Forelimb muscle (tissue), 1 donor: Measurements from ENCODE around the gene DYNC2I2. TPM values are rescaled to one million over a fixed set of nuclear protein-coding genes. Genes with fewer than 3 reads are reported as not detected.
"Not testable (repeated sequence)": the region's sequence is repeated elsewhere in the genome, so short reads cannot be mapped to it uniquely, and the experiment has no call there.

Experiments
- DNase-seq: peaks from one replicate; pipeline ENCODE4 v3.0.0-alpha.2; 2013; ENCODE audit warnings: low read depth
- polyA plus RNA-seq: library from polyadenylated mRNA; unstranded; fragments of 120-200 nt; gene quantifications from one replicate; pipeline ENCODE4 v1.2.1, GENCODE V29; 2013; ENCODE audit not compliant: insufficient read length

Gene DYNC2I2
- polyA plus RNA-seq, 1 donor = 42.1 TPM

DNA sequence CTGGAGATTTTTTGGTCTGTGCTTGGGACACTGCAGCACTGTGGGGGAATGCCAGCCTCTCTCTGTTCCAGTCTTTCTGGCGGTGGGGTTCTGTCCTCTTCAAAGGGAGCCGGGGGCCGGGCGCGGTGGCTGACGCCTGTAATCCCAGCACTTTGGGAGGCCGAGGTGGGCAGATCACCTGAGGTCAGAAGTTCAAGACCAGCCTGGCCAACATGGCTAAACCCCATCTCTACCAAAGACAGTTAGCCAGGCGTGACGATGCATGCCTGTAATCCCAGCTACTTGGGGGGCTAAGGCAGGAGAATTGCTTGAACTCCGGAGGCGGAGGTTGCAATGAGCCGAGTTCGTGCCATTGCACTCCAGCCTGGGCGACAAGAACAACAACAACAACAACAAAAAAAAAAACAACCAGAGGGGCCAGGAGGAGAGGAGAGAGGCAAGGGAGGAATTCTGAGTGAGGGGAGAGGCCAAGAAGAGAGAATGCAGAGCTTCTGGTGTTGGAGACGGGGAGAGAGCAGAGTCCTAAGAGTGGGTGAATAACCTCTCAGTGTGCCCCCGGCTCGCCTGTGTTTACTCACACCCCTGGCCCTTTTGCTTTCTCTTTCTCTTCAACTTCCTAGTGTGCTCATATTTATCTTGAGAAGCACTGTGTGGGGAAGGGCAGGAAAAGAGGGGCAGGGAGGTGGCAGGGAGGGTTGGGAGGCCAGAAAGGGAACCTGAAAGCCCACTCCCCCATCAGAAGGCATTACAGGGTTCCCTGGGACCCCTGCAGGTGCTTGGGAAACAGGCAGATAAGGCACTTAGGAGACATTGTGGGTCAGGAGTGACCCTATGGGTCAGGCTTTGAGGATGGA lies 29.2 kb upstream of the DYNC2I2 start:
- DNase-seq = no peak

DNA sequence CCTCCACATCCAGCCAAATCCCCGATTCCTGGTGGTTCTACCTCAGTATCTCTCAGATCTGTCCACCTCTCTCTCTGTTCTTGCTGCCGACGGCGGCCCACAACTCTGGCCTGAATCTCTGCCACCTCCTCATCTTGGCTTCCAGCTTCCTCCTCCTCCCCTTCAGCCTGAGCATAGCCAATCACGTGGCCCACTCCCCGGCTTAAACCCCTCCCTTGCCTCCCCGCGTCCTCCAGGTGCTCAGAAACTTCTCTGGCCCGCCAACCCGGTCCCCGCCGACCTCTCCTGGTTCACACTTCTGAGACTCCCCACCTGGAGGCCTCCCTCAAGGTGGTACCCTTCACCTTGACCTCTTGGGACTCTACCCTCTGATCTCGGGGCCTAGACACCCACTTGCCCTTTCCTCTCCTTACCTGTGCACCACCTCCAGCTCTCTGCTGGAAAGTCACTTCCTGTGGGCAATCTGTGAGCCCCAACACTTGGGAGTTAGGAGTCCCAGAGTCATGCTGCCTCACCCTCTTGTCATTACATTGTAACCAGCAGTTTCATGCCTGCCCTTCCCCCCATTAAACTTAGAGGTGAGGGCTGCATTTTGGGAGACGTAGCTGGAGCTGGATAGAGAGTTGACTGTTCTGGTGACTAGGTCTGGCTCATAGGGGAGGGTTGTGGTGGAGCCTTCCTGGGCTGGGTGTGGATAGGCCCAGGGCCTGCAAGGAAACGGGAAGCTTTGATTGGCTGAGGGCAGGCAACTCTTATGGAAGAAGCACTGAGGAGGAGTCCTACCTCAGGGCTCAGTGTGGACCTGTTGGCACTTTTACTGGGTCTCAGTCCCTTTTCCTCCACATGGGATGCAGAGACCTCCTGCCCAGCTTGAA lies 27.9 kb upstream of the DYNC2I2 start:
- DNase-seq = peak; percentile 60

DNA sequence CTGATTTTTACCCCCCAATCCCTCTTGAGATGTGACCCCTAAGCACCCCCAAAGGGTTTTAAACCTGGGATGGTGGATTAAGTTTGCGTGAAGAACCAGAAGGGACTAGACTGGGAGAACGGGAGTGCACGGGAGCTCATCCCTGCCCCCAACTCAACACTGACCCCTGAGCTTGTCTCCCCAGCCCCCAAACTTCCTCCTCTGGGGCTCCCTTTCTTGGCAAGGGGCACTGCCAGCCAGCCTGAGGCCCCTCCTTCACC lies 27.3 kb upstream of the DYNC2I2 start:
- DNase-seq = no peak

DNA sequence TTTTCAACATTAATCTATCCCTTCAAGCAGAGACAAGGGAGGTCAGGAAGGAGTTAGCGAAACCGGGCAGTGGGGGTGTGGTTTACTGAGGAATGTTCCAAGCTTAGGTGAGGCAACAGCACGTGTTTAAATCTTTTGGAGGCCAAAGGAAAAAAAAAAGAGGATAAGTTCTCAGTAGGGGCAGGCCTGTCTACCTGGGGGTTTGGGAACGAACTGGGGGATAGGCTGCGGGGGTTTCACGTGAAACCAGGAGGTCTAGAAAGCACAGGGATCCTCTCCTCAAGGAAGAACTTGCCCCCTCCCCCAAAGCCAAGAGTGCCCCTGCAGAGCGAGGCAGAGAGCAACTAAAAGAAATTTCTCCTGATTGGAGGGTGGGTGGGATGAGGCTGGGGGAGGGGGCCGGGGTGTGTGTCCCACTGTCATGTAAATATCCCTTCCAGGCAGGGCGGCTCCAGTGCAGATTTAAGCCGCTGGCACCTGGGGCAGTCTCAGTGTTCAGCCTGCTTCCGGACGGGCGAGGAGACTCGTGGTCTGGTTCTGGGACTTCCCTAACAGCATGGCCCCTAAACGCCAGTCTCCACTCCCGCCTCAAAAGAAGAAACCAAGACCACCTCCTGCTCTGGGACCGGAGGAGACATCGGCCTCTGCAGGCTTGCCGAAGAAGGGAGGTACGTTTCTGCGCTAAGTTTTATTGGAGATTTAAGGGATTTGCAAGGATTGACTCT lies 26.9 kb upstream of the DYNC2I2 start:
- DNase-seq = no peak

DNA sequence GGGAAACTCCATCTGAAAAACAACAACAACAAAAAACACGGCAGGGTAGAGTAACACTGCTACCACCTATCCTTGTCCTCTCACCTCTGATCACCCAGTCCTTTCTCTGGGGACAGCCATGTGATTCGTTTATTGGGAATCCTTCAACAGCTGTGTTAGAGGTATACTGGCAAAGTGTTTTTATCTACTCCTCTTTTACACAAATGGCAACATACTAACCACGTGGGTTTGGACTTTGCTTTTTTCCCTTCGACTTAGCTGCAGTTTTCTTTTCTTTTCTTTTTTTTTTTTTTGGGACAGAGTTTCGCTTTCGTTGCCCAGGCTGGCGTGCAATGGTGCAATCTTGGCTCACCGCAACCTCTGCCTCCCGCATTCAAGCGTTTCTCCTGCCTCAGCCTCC lies 21.1 kb upstream of the DYNC2I2 start:
- no peak for DNase-seq

DNA sequence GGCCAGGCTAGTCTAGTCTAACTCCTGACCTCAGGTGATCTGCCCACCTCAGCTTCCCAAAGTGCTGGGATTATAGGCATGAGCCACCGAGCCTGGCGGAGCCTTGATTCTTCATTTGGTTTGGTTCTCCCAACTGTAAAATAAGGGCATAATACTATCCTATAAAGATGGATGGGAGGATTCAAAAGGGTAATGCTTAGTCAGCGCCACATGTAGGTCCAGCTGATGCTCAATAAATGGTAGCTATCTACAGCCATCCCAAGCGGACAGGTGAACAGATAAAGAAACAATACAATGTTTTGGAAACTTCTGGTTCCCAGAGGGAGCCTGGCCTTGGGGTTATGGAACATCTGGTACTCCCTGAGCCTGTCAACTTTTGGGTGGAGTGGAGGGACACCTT lies 18.7 kb upstream of the DYNC2I2 start:
- DNase-seq = no peak

DNA sequence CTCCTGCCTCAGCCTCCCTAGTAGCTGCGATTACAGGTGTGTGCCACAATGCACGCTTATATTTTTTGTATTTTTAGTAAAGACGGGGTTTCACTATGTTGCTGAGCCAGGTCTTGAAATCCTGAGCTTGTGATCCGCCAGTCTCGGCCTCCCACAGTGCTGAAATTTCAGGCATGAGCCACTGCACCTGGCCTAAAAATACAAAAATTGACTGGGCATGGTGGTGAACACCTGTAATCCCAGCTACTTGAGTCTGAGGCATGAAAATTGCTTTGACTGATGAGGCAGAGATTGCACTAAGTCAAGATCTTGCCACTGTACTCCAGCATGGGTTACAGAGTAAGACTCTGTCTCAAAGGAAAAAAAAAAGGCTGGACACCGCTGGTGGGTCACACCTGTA lies 13.1 kb upstream of the DYNC2I2 start:
- DNase-seq = no peak

DNA sequence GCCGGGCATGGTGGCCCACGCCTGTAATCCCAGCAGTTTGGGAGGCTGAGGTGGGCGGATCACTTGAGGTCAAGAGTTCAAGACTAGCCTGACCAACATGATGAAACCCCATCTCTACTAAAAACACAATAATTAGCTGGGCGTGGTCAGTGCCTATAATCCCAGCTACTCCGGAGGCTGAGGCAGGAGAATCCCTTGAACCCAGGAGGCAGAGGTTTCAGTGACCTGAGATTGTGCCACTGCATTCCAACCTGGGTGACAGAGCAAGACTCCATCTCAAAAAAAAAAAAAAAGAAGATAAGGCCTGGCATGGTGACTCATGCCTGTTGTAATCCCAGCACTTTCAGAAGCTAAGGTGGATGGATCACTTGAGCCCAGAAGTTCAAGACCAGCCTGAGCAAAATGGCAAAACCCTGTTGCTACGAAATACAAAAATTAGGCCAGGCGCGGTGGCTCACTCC lies 9.9 kb upstream of the DYNC2I2 start:
- DNase-seq = not testable (repeated sequence)

DNA sequence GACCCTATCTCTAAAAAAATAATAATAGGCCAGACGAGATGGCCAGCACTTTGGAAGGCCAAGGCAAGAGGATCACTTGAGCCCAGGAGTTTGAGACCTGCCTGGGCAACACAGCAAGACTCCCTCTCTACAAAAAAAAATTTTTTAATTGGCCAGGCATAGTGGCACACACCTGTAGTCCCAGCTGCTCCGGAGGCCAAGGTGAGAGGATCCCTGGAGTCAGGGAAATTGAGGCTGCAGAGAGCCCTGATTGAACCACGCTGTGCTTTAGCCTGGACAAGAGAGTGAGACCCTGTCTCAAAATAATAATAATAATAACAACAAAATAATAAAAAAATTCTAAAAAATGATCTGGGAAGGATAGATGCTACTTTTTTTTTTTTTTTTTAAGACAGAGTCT lies 1.1 kb upstream of the DYNC2I2 start:
- no peak for DNase-seq

DNA sequence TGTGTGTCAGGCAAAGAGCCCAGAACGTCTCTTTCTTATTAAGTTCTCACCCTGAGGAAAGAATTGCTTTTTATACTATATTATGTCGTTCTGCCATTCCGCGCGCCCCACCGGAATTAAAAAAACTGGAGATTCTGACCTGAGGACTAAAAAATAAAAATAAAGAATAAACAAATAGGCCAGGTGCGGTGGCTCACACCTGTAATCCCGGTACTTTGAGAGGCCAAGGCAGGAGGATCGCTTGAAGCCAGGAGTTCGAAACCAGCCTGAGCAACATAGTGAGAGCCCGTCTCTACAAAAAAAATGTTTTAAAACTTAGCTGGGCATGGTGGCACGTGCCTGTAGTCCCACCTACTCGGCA lies 677 bp upstream of the DYNC2I2 start:
- DNase-seq = no peak

DNA sequence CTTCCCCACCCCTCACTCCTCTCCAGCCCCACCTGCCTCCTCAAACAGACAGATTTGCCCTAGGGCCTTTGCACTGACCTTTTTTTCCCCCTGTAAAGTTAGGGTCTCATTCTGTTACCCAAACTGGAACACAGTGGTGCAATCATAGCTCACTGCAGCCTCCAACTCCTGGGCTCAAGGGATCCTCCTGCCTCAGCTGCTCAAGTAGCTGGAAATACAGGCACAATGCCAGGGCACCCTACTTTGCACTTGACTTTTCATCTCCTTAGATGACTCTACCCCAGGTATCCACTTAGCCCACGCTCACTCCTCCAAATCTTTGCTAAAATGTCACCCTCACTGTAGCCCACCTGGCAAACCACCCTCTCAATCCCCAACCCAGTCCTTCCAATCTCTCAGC lies 2.2 kb downstream of the DYNC2I2 start:
- no peak for DNase-seq

DNA sequence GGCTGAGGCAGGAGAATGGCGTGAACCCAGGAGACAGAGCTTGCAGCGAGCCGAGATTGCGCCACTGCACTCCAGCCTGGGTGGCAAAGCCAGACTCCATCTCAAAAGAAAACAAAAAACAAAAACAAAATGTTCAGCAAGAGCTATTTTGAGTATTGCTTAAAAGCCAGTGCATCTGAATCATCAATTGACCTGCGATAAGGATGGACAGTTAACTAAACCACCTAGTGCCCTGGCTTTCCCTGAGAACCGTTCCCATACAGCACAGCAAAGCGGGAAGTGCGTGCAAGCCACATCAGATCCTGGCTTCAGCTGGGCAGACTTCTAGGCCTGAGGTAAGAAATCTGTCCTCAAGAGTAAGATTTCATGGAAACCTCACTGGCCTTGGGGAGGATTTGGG lies 2.7 kb downstream of the DYNC2I2 start:
- DNase-seq = no peak

DNA sequence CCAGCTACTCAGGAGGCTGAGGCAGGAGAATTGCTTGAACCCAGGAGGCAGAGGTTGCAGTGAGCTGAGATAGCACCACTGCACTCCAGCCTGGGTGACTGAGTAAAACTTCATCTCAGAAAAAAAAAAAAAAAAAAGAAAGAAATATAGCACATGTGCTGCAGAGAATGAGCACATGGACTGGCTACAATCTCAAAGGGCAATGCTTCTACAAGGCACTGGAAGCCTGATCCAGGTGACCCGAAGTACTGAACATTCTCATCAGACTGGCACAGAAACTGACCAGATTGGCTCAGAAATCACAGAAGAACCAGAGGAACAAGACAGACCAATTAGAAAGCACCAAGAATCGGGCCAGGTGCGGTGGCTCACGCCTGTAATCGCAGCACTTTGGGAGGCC lies 4.8 kb downstream of the DYNC2I2 start:
- no peak for DNase-seq

DNA sequence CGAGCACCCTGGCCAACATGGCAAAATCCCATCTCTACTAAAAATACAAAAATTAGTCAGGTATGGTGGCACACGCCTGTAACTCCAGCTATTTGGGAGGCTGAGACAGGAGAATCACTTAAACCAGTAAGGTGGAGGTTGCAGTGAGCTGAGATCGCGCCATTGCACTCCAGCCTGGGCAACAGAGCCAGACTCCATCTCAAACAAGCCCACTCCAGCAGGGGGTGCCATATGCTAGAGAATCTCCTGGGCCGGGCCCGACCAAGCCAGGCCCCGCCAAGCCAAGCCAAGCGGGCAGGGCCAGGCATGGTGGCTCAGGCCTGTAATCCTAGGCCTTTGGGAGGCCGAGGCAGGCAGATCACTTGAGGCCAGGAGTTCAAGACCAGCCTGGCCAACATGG lies 8.4 kb downstream of the DYNC2I2 start:
- not testable (repeated sequence) for DNase-seq

DNA sequence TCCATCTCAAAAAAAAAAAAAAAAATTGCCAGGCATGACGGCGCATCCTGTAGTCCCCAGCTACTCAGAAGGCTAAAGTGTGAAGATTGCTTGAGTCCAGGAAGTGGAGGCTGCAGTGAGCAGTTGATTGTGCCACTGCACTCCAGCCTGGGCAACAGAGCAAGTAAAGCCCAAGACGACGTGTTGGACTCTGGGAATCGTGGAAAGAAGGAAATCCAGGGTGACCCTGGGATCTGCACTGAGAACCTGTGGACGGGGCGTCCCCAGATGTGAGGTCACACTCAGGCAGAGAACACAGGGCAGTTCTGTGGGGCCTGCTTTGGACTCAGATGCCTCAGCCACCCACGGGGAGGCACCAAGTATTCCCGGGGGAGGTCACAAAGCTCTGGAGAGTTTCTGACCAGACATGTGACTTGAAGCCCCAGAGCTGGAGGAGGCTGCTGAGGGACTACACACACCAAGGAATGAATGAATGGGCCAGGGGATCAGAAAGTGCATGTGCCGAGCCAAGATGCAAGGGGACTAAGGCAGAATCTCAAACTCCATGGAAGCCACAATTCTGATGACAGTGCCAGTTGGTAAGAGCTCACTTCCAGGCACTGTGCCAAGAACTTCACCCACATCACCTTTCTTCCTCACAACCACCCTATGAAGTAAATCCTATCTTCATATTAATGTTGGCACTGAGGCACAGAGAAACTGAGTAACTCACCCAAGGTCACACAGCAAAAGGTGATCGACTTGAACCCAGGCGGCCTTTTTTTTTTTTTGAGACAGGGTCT lies 12.9 kb downstream of the DYNC2I2 start:
- DNase-seq = no peak

DNA sequence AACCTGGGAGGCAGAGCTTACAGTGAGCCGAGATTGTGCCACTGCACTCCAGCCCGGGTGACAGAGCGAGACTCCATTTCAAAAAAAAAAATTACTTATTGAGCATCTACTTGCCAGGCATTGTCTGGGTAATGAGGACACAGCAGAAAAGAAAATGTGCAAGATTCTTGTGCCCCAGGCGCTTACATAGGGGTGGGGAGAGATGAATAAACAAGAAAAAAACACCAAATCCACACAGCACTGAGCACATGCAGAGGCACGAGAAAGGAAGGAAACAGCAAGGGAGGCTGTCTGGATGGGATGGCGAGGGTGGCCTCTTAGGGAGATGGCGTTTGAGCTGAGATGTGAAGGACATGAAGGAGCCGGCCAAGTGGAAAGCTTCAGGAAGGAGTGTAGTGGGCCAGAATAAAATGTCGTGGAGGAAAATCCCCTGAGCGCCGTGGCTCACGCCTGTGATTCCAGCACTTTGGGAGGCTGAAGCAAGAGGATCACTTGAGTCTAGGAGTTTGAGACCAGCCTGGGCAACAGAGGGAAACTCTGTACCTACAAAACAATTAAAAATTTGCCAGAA lies 13.9 kb downstream of the DYNC2I2 start:
- DNase-seq = no peak

DNA sequence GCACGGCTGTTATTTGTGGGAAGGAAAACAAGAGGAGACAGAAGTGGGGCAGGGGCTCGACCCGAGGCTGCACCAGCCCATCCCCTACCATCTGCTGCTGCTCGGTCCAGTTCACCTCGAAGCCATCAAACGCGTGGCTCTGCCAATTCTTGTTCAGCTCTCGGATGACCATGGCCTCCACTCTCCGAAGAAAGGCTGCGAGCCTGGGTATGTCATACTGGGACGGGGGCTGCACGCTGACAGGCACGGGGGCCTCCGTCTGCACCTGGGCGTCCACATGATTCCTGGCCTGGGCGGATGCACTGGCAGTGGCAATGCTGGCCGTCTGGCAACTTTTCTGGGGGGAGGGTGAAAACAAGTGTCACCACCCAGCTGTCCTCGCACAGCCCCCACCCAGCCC lies 16.0 kb downstream of the DYNC2I2 start:
- no peak for DNase-seq

DNA sequence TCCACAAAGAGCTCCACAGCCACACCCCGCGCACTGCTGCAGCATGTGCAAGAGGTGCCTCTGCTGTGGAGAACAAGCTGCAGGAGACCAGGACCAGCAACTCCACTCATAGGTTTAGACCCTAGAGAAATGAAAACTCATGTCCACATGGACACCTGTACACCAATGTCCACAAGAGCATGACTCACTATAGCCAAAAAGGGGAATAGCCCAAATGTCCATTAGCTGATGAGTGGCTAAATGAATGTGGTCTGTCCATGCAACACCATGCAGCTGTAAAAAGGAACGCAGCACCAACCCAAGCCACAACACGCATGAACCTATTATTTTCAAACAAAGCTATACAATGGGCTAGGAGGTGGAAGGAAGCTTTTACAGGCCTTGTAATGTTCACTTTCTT lies 18.1 kb downstream of the DYNC2I2 start:
- DNase-seq = no peak

DNA sequence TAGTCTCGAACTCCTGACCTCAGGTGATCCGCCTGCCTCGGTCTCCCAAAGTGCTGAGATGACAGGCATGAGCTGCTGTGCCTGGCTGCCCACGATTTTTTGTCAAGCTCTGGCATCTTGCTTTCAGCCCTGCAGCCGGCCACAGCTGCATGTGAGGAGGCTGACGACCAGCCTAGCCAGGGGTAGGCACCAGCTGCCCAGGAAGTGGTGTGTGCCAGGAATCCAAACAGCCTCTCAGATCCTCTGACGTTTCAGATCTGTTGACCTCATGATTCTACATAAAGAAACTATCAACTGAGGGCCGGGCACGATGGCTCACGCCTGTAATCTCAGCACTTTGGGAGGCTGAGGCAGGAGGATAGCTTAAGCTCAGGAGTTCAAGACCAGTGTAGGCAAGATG lies 19.0 kb downstream of the DYNC2I2 start:
- no peak for DNase-seq

DNA sequence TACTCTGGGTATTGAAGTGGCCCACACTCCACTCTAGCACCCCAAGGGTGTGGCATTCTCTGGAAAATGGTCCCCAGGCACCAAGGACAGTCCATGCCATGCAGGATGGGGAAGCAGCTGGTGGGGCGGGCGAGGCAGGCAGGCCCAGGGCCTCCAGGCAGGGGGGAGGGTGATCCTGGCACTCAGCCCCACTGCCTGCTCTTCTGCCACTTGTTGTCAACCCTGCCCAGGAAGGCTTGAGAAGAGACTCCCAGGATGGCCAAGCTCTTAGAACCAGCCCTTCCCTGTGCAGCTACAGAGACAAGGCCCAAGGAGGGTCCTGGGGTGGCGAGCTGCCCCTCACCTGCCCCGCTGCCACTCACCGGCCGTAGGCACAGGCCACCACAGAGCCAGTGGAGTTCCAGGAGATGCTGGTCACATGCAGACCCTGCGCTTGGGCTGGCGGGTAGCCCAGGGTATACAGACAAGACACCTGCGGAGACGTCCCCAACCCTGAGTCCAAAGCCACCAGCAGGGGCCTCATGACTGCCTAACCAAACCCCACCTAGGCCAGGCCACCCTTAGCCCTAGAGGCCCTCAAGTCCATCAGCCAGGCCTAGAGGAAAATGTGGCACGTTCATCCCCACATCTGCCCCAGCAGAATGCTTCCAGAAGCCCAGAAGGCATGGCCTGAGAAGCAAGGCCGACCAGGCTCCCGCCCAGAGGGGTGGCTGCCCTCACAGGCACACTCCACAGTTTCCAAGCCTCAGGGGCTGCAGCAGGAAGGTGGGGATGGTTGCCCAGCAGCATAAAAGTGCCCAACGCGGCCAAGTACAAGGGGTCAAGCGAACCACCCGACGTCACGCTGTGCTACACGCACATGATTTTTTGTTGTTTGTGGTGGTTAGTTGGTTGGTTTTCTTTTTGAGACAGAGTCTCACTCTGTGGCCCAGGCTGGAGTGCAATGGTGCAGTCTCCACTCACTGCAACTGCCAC lies 19.8 kb downstream of the DYNC2I2 start:
- DNase-seq = no peak
